NOMO-1 treated with dmso at 0.1 percent for 144 hours (cell line): ENCODE measurements around the gene CDK9.

ENCODE experiments used
- DNase-seq: peaks from one replicate; lab custom pipeline; 2025; ENCODE audit not compliant: unreplicated experiment; lab: John Stamatoyannopoulos, UW

Gene CDK9

DNA sequence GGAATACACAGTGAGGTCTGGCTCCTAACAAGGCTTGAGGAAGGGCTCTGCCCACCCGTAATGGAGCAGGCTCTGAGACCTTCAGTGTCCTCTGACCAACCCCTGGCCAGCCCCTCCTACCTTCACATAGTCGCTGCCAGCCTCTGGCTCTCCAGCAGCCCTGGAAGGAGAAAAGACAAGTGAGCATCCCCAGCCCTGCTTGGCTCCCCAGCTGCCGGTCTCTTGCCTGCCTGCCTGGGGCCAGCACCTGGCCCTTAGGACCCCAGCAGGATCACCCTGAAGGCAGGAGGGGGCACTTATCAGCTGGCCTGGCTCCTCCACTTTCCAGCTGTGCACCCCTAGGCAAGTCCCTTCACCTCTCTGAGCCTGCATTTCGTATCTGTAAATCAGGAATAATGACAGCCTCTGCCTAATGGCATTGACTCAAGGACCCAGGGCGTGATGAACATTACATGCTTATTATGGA, 24.3 kb upstream of the CDK9 start:
- no peak for DNase-seq

DNA sequence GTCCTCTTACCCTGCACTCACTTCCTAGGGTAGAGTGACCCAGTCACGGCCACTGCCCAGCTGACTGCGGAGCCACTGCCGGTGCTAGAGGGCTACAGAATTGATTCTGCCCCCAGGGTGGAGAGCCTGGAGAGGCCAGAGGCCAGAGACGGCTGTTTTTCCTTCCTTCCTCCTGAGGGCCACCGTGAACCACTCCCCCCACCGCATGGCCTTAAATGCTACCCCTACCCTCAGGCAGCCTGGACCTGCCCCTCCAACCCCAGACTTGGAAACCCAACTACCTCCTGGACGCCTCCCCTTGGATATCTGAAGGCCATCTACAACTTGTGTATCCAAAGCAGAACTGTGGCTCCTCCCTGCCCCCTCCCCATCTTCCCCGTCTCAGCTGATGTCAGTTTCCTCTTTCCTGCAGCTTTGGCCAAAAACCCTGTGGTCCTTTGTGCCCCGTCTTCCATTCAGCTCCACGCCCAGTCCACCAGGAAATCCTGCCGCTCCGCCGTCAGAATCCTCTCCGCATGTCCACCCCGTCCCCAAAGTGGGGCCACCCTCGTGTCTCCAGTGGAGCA, 23.6 kb upstream of the CDK9 start:
- DNase-seq = no peak

DNA sequence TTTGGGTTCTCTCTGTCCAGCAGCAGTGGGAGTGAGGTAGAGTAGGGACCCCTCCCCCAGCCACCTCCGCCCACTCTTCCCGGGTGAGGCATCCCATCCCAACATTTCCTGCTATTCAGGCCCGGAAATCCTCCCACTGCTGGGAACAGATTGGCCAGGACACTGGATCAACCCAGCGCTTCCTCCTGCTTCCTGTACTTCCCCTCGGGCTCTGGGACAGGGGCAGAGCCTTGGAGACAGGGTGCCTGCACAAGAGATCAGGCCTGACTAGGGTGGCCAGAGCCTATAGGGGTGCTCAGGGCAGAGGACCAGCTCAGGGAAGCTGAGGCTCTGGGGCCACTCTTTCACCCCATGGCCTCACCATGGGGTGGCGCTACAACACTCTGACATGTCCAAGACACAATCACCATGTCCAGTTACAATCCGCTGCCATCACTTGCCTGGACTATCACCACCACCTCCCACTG, 21.9 kb upstream of the CDK9 start:
- DNase-seq = no peak

DNA sequence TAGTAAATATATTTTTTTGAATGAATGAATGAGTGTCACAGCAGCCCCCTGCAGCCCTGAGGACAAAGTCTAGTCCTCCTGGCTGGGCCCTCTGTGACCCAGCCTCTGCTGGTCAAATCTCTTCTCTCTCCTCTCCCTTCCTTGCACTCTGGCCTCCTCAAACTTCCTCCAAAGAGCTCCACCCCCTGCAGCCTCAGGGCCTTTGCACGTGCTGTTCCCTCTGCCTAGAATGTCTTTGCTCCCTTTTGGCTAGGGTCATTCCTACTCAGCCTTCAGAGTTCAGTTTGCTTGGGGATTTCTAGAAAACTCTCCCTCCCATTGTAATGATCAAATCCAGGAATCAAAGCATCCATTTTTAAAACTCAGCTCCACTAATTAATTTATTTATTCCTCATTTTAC, 20.4 kb upstream of the CDK9 start:
- DNase-seq = no peak

DNA sequence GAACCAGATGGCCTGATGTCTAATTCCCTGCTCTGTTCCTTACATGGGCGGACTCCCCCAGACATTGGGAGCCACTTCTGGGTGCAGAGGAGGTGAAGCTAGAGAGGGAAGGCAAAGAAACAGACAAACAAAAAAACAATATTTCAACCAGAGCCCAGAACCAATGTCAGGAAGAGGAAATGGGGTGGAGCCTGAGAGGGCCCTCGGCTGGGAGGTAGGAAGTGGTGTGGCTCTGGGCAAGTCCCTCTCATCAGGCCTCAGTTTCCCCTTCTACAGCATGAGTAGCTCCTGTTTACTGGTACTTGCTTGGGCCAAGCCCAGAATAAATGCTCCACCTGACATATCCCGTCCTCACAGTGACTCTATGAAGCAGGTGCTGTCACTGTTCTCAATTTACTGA, 18.4 kb upstream of the CDK9 start:
- no peak for DNase-seq

DNA sequence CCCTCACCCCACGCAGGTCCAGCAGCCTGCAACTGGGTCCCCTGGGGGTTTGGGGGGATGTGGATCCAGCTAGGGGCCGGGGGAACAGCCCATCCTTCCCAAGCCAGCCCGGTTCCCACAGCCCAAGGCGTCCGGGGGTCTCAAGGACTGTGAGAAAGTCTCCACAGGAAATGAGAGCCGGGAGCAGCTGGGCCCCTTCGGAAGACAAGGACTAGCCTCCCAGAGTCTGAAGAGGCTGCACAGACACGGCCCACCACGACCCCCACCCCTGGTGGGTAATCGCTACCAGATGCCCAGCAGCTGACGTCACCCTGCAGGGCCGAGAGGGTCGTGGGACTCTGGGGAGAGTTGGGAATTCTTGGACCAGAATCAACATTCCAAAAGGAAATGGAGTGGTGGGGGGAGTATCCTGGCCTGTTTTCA, 17.9 kb upstream of the CDK9 start:
- DNase-seq = no peak

DNA sequence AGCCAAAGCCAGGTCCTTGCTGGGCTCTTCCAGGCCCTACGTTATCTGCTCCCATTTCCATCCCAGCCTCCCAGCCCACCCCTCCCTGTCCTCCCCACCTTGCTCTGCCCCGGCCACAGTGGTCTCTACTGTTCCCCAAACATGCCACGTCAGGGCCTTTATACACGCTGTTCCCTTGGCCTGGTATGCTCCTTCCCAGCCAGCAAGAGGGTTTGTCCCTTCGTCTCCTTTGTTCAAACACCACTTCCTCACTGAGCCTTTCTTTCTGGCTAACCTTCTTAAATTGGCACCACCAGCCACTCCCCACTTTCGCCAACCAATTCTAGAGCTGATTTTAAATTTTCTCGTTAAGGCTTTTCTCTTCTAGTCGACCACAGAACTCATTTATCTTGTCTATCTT, 17.1 kb upstream of the CDK9 start:
- no peak for DNase-seq

DNA sequence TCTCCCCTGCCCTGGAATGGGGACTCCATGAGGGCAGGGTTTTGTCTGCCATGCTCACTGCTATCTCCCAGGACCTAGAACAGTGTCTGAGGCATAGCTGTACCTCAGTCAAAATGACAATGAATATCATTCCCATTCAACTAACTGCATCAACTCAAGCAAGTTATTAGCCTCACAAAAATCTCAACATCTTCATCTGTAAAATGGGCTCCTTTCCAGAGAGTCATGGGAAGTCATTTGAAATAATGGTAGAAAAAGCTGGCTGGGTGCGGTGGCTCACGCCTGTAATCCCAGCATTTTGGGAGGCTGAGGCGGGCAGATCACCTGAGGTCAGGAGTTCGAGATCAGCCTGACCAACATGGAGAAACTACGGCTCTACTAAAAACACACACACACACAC, 16.7 kb upstream of the CDK9 start:
- DNase-seq = no peak

DNA sequence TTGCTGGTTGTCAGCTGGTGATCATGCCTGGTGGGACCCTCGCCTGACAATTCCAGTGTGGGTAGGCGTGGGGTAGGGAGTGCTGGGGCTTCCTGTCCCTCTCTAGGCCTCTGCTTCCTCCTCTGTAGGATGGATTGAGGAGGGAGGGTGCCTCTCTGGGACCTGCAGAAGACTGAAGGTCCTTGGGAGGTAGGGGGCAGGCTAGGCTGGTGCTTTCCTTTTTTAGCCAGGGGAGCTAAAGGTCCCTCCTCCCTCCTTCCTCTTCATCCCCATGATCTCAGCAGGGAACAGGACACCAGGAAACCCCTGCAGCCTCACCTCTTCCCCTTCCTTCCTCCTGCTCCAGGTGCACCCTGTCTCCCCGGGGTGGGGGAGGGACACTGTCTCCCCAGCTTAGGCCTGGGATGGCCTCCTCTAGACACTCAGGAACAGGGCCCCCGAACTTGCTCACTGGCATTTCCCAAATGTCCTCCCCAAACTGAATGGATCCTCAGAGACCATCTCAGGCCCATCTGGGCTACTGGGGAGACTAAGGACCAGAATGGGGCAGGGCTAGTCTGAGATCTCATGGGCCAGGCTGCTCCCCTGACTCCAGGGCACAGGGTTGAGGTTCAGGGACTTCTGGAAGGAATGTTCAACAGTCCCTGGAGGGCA, 15.8 kb upstream of the CDK9 start:
- no peak for DNase-seq

DNA sequence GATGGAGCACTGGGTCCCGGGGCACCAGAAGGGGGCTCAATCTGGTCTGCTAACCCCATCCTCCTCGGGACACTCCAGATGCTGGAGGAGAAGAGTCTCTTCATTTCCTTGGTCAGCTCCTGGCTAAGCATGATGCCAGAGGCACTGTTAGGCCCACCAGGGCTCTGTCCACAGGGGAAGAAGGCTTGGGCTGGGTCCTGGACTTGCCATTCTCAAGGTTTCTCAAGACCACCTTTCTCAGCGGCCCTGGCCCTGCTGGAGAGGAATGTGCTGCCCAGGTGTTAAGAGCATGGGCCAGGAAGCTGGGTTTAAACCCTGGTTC, 15.3 kb upstream of the CDK9 start:
- no peak for DNase-seq

DNA sequence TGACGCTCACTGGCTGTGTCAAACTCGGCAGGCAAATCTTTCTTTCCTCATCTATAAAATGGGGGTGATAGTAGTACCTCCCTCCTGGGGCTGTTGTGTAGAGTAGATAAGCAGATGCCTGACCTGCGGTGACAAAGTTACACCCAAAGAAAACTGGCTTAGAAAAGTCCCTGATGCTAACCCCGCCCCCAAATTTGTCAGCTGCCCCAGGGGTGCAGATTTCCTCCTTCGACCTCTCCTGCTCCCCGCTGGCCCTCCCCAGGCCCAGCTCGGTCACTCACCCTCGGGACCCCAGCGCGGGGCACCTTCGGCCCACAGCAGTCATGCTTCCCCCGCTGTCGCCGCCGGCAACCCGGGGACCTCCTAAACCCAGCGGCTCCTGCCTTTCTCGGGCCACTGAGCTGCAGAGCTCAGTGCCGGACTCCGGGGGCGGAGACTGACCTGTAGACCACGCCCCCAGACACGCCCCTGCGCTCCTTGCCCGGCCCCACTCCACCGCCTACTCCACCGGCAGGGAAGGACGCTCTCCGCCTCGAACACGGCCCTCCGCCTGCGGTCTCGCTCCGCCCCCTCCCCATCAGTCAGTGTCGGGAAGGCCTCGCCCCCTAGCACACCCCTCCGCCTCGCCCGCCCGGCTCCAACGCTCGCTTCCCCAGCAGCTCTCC, 14.8 kb upstream of the CDK9 start:
- peak; percentile 98 for DNase-seq

DNA sequence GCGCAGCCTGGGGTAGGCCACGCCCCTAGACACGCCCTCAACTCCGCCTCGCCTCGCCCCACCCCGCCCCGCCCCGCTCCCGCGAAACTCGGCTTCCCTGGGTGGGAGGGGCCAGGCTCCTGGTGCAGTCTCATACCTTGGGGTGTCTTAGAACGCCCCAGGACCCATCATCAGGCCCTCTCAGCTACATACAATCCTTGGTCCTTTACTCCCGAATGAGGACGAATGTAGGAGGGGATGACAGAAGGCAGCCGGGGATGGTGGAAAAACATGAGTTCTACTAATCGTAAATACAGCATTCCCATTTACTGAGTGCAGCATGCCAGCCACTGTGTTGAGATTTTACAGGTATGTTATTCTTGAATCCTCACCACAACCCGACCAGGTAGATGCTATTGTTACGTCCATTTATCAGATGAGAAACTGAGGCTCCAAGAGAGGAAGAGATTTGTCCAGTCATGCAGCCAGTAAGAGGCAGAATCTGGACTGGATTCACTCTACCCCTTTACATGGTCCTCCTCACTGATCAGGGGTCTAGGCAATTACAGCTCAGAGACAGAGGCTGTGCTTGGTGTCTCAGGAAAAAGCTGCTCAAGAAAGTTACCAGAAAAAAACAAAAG, 14.2 kb upstream of the CDK9 start:
- no peak for DNase-seq

DNA sequence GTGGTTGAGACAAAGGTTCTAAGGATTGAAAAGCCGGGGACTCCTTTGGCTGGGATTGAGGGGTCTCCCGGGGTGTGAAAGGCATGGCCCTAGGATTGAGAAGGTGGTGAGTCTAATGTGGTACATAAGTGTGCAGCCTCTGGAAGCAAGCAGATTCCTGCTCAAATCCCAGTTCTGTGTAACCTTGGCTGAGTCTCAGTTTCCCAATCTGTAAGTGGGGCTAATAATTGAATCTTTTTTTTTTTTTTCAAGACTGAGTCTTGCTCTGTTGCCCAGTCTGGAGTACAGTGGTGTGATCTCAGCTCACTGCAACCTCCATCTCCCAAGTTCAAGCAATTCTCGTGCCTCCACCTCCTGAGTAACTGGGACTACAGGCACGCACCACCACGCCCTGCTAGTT, 13.2 kb upstream of the CDK9 start:
- DNase-seq = no peak

DNA sequence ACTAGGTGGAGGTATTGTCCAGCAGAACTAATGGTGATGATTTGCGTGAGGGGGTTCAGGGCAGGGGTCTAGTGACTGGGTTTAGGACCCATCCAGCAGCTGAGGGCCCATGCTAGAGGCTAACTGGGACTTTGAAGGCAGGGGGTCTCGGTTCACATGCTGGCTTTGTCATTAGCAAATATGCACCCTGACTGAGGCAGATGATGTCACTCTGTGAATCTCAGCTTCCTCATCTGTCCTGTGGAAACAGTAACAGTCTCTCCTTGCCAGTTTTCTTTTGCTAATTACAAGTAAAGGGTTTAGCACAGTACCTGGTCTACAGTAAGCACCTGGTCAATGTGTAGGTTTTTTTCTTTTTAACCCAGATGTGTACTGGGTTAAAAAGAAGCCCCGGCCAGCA, 12.6 kb upstream of the CDK9 start:
- DNase-seq = no peak

DNA sequence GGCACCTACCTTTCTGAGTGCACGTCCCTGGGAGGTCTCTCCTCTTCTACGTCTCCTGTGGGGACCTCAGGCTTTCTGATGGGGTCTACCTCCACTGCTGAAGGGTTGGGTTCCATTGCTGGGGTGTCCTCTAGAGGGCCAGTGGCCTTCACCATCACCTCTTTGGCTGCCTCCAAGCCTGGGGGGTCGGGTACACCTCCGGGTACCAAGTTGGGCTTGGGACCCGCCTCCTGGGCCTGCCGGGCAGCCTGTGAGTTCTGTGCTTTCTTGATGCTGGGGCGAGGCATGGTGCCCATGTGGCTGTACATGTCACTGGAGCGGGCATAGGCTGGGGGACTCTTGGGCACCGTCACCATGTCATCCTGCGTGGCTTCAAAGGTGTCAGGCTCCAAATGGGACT, 11.9 kb upstream of the CDK9 start:
- DNase-seq = no peak

DNA sequence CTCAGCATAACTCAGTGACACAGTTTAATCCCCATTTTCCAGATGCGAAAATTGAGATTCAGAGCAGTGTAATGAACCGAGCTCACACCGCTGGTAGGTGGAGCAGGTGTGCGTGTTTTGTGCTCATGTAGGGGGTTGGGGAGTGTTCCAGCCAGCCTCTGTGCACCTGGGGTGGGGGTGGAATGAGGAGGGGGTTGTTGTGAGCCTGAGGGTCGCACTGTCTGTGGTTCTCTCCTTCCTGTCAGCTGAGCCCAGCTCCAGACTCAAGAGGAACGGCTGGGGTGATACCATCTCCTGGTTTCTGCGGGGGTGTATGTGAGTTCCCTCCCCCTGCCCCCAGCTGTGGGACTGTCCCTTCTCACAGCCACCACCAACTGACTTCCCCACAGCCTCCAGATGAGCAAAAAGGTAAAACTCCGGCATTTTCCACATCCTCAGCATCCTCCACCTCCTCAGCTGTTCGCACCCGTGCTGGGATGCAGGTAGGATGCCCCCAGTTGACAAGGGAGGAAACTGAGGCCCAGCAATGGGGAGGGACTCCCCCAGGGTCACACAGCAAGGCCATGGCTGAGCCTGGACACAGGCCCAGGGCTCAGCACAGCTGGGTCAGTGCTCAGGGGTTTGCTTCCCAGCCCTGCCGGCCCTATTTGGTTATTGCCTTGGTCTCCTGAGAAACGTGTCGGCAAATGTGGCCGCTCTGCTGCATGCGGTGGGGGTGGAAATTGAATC, 9.5 kb upstream of the CDK9 start:
- DNase-seq = peak; percentile 66

DNA sequence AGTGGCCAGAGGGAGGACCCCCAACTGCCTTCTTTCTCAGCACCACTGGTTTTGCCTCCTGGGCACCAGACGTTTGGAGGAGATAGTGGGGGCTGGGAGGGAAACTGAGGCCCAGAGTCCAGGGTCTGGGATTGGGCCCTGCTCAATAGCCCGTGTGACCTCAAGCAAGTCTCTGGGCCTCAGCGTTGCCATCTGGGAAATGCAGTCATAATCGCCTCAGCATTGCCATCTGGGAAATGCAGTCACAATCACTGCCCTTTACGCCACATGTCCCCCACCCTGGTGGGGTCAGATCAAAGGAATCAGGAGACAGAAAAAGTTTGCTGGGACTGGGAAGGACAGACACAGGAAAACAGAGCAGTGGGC, 8.9 kb upstream of the CDK9 start:
- no peak for DNase-seq

DNA sequence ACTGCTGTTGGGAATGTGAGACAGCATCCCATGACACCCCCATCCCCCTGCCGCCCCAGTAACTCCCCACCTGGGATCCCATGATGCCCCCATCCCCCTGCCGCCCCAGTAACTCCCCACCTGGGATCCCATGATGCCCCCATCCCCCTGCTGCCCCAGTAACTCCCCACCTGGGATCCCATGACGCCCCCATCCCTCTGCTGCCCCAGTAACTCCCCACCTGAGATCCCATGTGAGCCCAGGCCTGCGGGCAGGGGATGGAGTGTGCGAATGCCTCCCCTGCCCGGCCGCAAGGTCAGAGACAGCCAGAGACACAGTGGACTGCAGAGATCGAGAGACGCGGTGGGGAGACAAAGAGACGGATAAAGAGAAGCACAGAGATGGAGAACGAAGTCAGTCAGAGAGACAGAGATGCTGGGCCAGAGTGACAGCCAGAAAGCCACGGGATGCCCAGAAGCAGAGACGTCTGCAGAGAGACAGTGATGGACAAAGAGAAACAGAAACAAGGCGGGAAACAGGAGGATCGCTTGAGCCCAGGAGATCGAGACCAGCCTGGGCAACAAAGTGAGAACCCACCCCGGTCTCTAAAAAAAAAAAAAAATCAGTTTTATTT, 8.4 kb upstream of the CDK9 start:
- no peak for DNase-seq

DNA sequence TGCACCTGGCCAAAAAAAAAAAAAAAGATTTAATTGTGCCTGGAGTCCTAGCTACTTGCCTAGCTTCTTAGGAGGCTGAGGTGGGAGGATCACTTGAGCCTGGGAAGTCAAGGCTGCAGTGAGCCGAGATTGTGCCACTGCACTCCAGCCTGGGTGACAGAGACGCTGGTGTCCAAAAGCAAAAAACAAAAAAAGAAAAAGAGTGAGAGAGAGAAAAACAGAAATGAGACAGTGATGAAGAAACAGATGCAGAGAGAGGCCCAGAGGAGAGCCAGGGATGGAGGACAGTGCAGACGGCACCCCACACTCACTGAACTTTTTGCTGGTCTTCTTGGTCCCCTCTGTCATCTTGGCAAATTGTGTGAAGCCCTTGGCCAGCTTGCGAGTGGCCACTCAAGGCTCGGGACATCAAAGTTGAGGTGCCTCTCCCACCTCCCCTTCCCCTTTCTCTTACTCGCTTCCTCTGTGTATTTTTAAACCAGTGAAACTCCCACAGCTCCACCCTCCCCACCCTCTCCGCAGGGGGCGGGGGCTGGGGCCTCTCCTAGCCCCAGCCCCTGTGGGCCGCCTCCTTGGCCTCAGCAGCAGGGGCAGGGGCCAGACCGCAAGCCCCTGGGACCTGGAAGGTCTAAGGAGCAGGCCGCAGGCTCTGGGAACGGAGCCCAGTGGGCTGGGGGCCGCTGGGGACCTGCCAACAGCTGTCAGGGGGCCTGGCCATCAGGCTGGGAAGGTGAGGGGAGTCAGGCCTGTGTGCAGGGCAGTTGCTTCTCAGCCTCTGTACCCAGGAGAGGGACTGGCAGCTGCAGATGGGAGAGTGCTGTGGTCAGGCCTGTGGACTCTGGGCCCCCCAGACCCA, 7.3 kb upstream of the CDK9 start, which contains the start of gene SH2D3C:
SH2D3C (minus strand) TSS at position 387 of the 856 bp plus-strand sequence; CDS start at position 348, 39 bp downstream.
- peak; percentile 78 for DNase-seq
